Thyroid gland (tissue), 4 donors: ENCODE data around the gene MLF2. TPM values are rescaled to one million over a fixed set of nuclear protein-coding genes. Genes with fewer than 3 reads are reported as not detected.

Experiments used
- DNase-seq, 2 donors: peaks; one replicate each; pipeline ENCODE4 v3.0.0-alpha.2; 2019
- H3K27ac ChIP-seq, 3 donors: fragments of 200-600 bp; sonication (generic); 1 replicate in 2 of 3; 2 replicates in 1 of 3; pipeline ENCODE4 v1.5.1; 2016 to 2019; ENCODE audit warnings: mild to moderate bottlenecking in 1 of 3, moderate library complexity in 1 of 3
- H3K27me3 ChIP-seq: fragments of 200-600 bp; sonication (generic); one replicate; pipeline ENCODE4 v1.5.1; 2019
- H3K36me3 ChIP-seq, 2 donors: fragments of 200-600 bp; sonication (generic); one replicate each; pipeline ENCODE4 v1.5.1; 2016 to 2019
- H3K4me1 ChIP-seq, 2 donors: fragments of 200-600 bp; sonication (generic); one replicate each; pipeline ENCODE4 v1.5.1; 2017 to 2019
- H3K4me3 ChIP-seq, 3 donors: fragments of 200-600 bp; sonication (generic); replicated peaks in 1 of 3; 1 replicate in 2 of 3; 2 replicates in 1 of 3; pipeline ENCODE4 v1.5.1; 2016; ENCODE audit warnings: mild to moderate bottlenecking in 1 of 3
- H3K9me3 ChIP-seq: fragments of 200-600 bp; sonication (generic); one replicate; pipeline ENCODE4 v1.5.1; 2017
- CTCF ChIP-seq, 6 experiments: fragments of 200-600 bp in 3 of 6; fragments of 450-650 bp in 3 of 6; sonication (generic) in 3 of 6; IDR thresholded peaks; one replicate each; pipeline ENCODE4 v1.5.1; 2016 to 2019; ENCODE audit warnings: antibody characterized with exemption in 6 of 6, mild to moderate bottlenecking in 2 of 6, inconsistent platforms in 1 of 6, moderate library complexity in 1 of 6
- POLR2A ChIP-seq, 2 donors: fragments of 450-650 bp; IDR thresholded peaks; one replicate each; pipeline ENCODE4 v1.6.1; 2017; ENCODE audit warnings: antibody characterized with exemption in 2 of 2, mild to moderate bottlenecking in 2 of 2, moderate library complexity in 1 of 2
- WGBS, 2 donors: methylation state at CpG; one replicate each; pipeline ENCODE4 v1.1.5; 2017; 5-methylcytosine and 5-hydroxymethylcytosine counted together
- intact Hi-C: fragments of 100-400 bp; cut with DNase I; formaldehyde crosslinking; loops from one replicate; pipeline ENCODE4 v1.15.1; 2023
- total RNA-seq, 4 donors: library from RNA; depleted of rRNA; stranded (reverse); fragments of >200 nt; gene quantifications; one replicate each; pipeline ENCODE4 v1.2.3, GENCODE V29; 2016

The MLF2 gene
- total RNA-seq, 4 donors from 2014 or later: 110 to 253 (median 196) TPM

- TF ChIP-seq CTCF (IDR thresholded peaks at IDR 0.05): no peak
- no peak for TF ChIP-seq POLR2A (IDR thresholded peaks at IDR 0.05)
- WGBS, 2 donors: 80 to 81% methylated on average over 6 of the region's 6 CpGs
- DNase-seq: no peak
- Histone ChIP-seq H3K27me3 (no peaks in the 10 kb centered on the region), H3K4me3 (no peak overlapping the region), H3K27ac (no peak overlapping the region), H3K9me3 (no peaks in the 10 kb centered on the region), H3K36me3 (no peaks in the 10 kb centered on the region), H3K4me1 (peaks cover 6 to 7% of the 10 kb centered on the region in 2 donors)
- intact Hi-C loops: loop anchor here (5.0 kb wide), 1 partner anchor 50 kb away; no protein-coding TSS in a partner anchor
Observed at GRCh38 chr12:6782119-6782518, 29.2 kb upstream of the MLF2 start.

- 86 to 93% methylated on average over 6 of the region's 6 CpGs for WGBS, 2 donors
- no peak for TF ChIP-seq CTCF (IDR thresholded peaks at IDR 0.05)
- no peak for TF ChIP-seq POLR2A (IDR thresholded peaks at IDR 0.05)
- Histone ChIP-seq H3K4me1 (peaks cover 6 to 7% of the 10 kb centered on the region in 2 donors), H3K27me3 (no peaks in the 10 kb centered on the region), H3K9me3 (no peaks in the 10 kb centered on the region), H3K4me3 (no peak overlapping the region), H3K27ac (no peak overlapping the region), H3K36me3 (no peaks in the 10 kb centered on the region)
- DNase-seq: no peak
- intact Hi-C loops: loop anchor here (5.0 kb wide), 1 partner anchor 48 kb away; no protein-coding TSS in a partner anchor
Observed at GRCh38 chr12:6780573-6780972, 27.6 kb upstream of the MLF2 start.

DNA sequence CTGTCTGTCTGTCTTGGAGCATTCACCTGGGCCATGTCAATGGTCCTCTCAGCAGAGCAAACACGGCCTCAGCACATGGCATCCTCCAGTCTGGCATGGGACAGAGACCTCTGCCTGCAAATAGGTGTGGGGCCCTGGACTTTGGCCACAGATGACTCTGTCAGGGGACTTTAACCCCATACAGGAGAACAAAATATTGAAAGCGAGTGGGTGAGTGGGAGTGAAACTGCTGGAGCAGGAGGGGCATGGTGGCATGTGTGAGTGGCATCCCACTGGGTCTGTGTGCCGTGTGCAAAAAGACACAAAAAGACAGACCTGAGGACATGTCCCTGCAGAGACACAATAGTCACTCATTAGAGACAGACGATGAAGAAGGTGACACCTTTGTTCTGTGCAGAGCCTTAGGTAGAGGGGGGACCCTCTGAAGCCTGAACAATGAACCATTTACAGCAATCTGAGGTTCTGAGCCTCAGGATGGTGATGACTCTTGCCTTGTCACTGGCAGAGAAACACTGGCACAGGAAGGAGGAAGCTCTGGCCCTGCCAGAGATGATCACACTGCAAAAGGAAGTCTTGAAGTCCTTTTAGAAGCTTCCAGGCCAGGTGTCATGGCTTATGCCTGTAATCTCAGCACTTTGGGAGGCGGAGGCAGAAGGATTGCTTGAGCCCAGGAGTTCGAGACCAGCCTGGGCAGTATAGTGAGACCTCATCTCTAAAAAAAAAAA lies 26.9 kb upstream of the MLF2 start:
- Histone ChIP-seq H3K4me3 (no peak overlapping the region), H3K9me3 (no peaks in the 10 kb centered on the region), H3K36me3 (no peaks in the 10 kb centered on the region), H3K27me3 (no peaks in the 10 kb centered on the region), H3K27ac (no peak overlapping the region), H3K4me1 (peaks cover 6 to 7% of the 10 kb centered on the region in 2 donors)
- intact Hi-C loops: loop anchor here (2.0 to 5.0 kb wide), 3 partner anchors 25 to 163 kb away; no protein-coding TSS in a partner anchor
- 86% methylated on average over 6 of the region's 6 CpGs for WGBS, 2 donors
- DNase-seq: no peak
- TF ChIP-seq POLR2A (IDR thresholded peaks at IDR 0.05) (no peak), CTCF (IDR thresholded peaks at IDR 0.05) (no peak)

DNA sequence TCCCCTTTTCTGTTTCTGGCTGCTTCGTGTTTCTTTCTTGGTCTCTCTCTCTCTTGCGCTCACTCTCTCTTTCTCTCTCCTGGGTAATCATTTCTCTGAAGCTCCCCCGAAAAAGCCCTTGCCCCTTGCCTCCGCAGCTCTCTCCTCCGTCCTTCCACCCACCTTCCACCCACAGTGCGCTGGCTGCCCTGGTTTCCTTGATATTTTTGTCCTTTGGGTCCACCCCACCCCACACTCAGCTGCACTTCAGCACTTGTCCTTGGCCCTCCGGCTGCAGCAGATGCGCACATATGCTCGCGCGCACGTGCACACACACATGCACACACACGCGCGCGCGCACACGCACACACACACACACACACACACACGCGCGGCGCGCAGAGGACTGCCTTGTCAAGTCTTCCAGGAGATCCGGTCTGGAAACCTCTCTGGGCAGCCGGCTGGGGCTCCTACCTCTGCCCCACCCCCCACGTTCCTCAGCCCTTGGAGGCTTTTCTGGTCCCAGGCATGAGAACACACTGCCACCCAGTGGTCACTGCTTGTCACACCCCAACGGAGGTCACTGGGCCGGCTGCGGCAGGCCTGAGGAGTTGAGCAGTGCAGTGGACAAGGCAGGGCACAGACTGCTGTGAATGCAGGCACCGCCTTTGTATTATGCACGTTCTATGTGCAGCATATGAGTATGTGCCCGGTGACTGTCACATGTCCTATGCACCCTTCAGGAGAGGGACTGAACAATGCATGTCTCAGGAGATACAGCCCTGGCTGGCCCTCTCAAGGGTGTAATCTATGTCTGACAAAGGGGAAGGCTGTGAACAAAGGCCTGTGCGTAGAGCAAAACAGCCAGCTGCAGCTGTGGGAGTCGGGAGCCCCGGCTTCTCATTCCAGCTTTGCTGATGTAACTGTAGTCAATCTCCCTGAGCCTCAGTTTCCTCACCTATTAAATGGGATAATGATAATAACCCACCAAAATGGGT lies 25.9 kb upstream of the MLF2 start:
- intact Hi-C loops: loop anchor here (2.0 to 5.0 kb wide), 2 partner anchors 24 to 162 kb away; no protein-coding TSS in a partner anchor
- Histone ChIP-seq H3K27ac (peak overlapping the region in 1 of 3 donors; percentile 60), H3K9me3 (no peaks in the 10 kb centered on the region), H3K4me3 (peak overlapping the region in 1 of 3 donors; percentile 31), H3K36me3 (no peaks in the 10 kb centered on the region), H3K27me3 (no peaks in the 10 kb centered on the region), H3K4me1 (peaks cover 6 to 7% of the 10 kb centered on the region in 2 donors)
- DNase-seq: peak; percentile 98 to 99
- TF ChIP-seq POLR2A (IDR thresholded peaks at IDR 0.05) (no peak), CTCF (IDR thresholded peaks at IDR 0.05) (peak; percentile 69 to 99 (median 98))
- 5 to 7% methylated on average over 31 to 32 of the region's 35 CpGs for WGBS, 2 donors
